Epithelial cell of esophagus (primary cell): ENCODE data around the gene ASB14.
A peak's percentile ranks its signal among the peaks of the same experiment; 100 is the strongest.

ENCODE experiments used
- DNase-seq: peaks from one replicate; pipeline ENCODE4 v3.0.0; 2010; ENCODE audit warnings: low read depth
- H3K4me3 ChIP-seq: 2 replicates; pipeline ENCODE4 v1.5.1; 2011; ENCODE audit warnings: mild to moderate bottlenecking, low read length, control low read depth
- TF ChIP-seq, protein P1 (sequence below): IDR thresholded peaks from 2 replicates; pipeline ENCODE4 v1.5.1; 2011; ENCODE audit warnings: low read depth, mild to moderate bottlenecking, low read length, control low read depth, inconsistent platforms; ENCODE audit not compliant: insufficient read depth; ENCODE audit errors: missing control alignments

ASB14 gene

DNA sequence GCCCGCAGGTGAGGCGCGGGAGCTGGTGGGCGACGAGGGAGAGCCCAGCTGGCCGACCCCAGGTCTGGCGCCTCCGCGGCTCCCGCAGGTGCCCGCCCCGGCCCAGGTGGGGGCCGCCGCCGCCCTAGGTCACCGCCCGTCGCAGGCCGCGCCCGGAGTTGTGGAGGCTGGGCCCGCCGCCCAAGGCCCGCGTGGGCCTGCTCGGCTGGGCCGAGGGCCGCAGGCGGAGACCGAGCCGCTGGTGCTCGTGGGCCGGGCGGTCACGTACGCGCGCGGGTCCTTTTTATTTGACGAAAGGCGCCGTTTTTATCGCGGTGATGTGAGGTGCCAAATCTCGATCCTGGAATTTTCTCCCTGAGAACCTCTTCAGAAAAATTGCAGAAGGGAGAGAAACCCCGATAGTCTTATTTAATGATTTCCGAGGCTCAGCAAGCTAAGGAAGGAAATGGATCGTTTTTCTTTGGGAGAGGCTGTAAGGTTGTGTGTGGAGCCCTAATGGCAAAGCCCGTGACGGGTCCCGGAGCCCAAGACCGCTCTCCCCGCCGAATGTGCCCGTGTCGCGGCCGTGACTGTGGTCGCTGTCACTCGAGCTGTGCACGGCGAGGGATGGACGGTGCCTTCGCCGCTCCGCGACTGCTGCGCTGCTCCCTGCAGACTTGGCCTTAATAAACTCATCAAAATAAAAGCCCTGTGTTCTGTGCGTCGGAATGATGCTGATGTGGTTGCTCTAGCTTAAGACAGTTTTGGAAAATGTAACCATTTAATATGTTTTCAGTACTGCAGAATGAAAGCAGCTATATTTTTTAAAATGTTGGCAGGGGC lies 64.3 kb downstream of the ASB14 start:
- peak; percentile 44 for DNase-seq
- TF ChIP-seq, protein P1, sequence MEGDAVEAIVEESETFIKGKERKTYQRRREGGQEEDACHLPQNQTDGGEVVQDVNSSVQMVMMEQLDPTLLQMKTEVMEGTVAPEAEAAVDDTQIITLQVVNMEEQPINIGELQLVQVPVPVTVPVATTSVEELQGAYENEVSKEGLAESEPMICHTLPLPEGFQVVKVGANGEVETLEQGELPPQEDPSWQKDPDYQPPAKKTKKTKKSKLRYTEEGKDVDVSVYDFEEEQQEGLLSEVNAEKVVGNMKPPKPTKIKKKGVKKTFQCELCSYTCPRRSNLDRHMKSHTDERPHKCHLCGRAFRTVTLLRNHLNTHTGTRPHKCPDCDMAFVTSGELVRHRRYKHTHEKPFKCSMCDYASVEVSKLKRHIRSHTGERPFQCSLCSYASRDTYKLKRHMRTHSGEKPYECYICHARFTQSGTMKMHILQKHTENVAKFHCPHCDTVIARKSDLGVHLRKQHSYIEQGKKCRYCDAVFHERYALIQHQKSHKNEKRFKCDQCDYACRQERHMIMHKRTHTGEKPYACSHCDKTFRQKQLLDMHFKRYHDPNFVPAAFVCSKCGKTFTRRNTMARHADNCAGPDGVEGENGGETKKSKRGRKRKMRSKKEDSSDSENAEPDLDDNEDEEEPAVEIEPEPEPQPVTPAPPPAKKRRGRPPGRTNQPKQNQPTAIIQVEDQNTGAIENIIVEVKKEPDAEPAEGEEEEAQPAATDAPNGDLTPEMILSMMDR: no peak
- peak overlapping the region; percentile 82 for H3K4me3 ChIP-seq

DNA sequence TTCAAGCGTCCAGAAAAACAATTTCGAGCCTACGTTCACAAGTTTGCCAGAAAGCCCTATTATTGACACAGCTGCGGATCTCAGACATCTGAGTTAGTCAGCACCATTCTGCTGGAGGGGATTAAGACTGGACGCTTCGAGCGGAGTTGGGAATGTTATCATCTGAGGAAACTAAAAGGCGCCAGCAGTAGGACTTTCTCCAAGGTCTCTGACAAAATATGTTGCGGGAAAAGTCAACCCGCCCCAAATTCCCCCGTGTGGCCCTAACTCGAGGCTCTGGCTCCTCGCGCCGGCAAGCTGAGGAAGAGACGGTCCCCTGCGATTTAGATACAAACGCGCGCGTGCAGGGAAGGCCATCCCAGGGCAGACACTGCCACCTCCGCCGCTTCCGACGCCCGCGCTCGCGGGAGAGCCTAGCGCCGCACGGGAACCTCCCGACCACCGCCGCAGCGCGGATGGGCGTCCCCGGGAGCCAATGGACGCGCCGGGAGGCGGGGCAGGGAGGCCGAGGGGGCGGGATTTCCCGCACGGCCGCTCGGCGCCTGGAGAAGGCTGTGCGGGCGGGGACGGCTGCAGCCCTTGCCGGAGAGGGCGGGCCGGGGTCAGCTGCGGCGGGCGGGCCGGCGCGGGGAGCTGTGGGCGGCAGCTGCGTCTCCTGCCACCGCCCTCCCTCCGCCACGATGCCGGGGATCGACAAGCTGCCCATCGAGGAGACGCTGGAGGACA lies 65.1 kb downstream of the ASB14 start, which contains the start of gene APPL1:
TSS of gene APPL1 (plus strand) at position 526 of the 726 bp plus-strand sequence. CDS start at position 681, 155 bp downstream.
- peak within 1 kb of the TSS; percentile 82 for H3K4me3 ChIP-seq
- peak; percentile 89 for DNase-seq
- TF ChIP-seq, protein P1: no peak

DNA sequence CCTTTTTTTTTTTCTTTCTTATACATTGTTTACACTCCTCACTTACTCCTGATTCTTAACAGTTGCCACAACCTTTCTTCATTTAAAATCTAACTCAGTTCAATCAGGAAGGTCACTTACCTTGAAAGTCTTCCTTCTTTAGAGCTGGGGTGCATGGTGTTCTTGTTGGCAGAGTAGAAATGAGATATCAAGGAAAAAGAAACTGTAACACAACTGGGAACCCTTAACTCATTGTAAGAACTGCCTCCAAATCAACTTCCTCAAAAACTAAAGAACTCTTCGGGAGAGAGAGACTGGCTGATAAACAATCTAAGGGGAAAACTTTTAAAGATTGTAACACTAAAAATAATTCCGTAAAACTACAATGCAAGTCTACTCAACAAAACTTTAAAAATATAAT lies 66.3 kb downstream of the ASB14 start:
- H3K4me3 ChIP-seq: no peak overlapping the region
- DNase-seq: no peak
- TF ChIP-seq, protein P1: no peak

DNA sequence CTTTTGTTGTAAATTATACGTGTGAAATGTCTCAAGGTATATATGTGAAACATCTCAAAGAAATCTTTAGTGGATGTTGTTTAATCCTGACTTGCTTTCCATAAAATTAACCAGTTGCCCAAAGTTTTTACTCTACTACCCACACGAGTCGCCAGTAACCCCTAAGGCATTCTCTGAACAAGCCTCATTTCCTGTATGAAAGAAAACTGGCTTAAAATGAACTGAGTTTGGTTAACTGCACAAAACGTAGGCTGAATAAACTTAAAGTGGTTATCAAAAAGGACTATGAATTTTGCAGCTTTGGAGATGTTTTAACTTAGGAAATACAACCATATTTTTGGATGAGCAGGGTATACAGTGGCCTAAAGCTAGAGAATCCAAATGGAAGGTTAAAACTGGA lies 67.6 kb downstream of the ASB14 start:
- DNase-seq: no peak

DNA sequence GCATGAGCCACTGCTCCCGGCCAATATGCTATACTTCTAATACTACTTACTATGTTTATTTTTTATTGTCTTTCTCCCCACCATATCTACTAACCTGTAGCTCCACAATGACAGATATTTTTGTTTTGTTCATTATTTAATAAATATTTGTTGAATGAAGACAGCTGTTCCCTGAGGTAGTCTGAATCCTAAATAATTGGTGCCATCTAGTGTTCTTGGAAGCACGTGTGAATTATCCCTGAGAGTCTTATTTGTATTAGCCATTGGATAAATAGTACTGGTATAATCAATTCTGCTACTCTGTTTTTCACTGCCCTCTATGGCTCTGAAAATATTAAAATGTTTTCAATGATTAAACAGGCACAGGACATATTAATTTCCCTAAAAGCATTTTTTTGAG lies 70.6 kb downstream of the ASB14 start:
- DNase-seq: peak; percentile 43
- TF ChIP-seq, protein P1: peak; percentile 39
- no peak overlapping the region for H3K4me3 ChIP-seq

More for the DNA sequence above, 67.6 kb downstream of the ASB14 start:
- TF ChIP-seq, protein P1: no peak
- H3K4me3 ChIP-seq: no peak overlapping the region
